ENCODE data around the gene MB.
A peak's percentile ranks its signal among the peaks of the same experiment; 100 is the strongest.

The MB gene

DNA sequence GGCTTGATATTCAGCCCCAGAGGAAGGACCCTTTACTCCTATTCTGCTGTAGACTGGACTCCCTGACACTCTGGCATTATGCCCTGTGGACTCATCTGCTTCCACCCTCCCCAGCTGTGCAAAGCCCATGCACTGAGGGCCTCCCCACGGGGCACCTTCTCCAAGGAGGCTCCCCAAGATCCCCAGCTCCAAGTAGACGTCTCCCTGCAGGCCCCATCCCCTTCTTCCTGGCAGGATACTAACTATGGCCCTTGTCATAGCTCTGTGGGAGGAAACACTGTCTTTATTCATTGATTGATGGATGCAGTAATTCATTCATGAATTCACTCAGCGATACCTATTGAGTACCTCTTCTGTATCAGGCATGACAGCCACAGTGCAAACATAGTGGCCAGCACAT, 15.8 kb upstream of the MB start:
- H3K4me3 ChIP-seq (replicated peaks; ENCODE audit: insufficient read depth, low read length) = no peak overlapping the region
- H3K27ac ChIP-seq (replicated peaks) = no peak overlapping the region
- H3K27me3 ChIP-seq (ENCODE audit: insufficient read depth, poor library complexity, severe bottlenecking) = peaks cover 7% of the 10 kb centered on the region
- TF ChIP-seq, protein P1, sequence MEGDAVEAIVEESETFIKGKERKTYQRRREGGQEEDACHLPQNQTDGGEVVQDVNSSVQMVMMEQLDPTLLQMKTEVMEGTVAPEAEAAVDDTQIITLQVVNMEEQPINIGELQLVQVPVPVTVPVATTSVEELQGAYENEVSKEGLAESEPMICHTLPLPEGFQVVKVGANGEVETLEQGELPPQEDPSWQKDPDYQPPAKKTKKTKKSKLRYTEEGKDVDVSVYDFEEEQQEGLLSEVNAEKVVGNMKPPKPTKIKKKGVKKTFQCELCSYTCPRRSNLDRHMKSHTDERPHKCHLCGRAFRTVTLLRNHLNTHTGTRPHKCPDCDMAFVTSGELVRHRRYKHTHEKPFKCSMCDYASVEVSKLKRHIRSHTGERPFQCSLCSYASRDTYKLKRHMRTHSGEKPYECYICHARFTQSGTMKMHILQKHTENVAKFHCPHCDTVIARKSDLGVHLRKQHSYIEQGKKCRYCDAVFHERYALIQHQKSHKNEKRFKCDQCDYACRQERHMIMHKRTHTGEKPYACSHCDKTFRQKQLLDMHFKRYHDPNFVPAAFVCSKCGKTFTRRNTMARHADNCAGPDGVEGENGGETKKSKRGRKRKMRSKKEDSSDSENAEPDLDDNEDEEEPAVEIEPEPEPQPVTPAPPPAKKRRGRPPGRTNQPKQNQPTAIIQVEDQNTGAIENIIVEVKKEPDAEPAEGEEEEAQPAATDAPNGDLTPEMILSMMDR (IDR thresholded peaks at IDR 0.05; ENCODE audit: insufficient read depth, low read length) = no peak
- TF ChIP-seq, protein P2, sequence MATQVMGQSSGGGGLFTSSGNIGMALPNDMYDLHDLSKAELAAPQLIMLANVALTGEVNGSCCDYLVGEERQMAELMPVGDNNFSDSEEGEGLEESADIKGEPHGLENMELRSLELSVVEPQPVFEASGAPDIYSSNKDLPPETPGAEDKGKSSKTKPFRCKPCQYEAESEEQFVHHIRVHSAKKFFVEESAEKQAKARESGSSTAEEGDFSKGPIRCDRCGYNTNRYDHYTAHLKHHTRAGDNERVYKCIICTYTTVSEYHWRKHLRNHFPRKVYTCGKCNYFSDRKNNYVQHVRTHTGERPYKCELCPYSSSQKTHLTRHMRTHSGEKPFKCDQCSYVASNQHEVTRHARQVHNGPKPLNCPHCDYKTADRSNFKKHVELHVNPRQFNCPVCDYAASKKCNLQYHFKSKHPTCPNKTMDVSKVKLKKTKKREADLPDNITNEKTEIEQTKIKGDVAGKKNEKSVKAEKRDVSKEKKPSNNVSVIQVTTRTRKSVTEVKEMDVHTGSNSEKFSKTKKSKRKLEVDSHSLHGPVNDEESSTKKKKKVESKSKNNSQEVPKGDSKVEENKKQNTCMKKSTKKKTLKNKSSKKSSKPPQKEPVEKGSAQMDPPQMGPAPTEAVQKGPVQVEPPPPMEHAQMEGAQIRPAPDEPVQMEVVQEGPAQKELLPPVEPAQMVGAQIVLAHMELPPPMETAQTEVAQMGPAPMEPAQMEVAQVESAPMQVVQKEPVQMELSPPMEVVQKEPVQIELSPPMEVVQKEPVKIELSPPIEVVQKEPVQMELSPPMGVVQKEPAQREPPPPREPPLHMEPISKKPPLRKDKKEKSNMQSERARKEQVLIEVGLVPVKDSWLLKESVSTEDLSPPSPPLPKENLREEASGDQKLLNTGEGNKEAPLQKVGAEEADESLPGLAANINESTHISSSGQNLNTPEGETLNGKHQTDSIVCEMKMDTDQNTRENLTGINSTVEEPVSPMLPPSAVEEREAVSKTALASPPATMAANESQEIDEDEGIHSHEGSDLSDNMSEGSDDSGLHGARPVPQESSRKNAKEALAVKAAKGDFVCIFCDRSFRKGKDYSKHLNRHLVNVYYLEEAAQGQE (IDR thresholded peaks at IDR 0.05; ENCODE audit: insufficient replicate concordance, low read depth) = no peak
- TF ChIP-seq GABPA (IDR thresholded peaks at IDR 0.05; ENCODE audit: low read depth) (no peak), SPI1 (IDR thresholded peaks at IDR 0.05; ENCODE audit: borderline replicate concordance, low read depth) (no peak), POLR2AphosphoS5 (IDR thresholded peaks at IDR 0.05; ENCODE audit: low read depth) (no peak)
- no peak for DNase-seq (ENCODE audit: low read depth in 1 of 2, low spot score in 1 of 2)

DNA sequence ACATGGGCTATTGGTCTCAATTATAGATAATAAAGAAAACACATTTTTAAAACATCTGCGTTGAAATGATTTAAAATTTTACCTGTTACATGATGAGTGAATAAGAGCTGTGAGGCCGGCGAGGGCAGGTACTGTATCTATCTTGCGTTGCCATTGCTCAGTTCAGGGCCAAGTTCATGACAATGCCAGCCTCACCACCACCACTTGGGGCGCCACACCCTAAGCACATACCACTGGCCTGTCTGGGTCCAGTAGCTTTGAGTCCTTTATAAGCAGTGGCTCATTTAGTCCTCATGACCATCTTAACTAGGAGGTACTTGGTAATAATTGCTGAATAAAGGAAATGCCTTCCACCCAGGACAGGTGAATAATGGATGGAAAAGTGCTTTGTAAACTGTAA, 14.5 kb upstream of the MB start:
- DNase-seq (ENCODE audit: low read depth in 1 of 2, low spot score in 1 of 2) = peak in 1 of 2 experiments; percentile 58
- Histone ChIP-seq H3K27me3 (ENCODE audit: insufficient read depth, poor library complexity, severe bottlenecking) (peaks cover 15% of the 10 kb centered on the region), H3K4me3 (replicated peaks; ENCODE audit: insufficient read depth, low read length) (no peak overlapping the region), H3K27ac (replicated peaks) (no peak overlapping the region)
- TF ChIP-seq GABPA (IDR thresholded peaks at IDR 0.05; ENCODE audit: low read depth) = no peak
- TF ChIP-seq, protein P2 (IDR thresholded peaks at IDR 0.05; ENCODE audit: insufficient replicate concordance, low read depth) = no peak
- TF ChIP-seq, protein P1 (IDR thresholded peaks at IDR 0.05; ENCODE audit: insufficient read depth, low read length) = peak; percentile 90

DNA sequence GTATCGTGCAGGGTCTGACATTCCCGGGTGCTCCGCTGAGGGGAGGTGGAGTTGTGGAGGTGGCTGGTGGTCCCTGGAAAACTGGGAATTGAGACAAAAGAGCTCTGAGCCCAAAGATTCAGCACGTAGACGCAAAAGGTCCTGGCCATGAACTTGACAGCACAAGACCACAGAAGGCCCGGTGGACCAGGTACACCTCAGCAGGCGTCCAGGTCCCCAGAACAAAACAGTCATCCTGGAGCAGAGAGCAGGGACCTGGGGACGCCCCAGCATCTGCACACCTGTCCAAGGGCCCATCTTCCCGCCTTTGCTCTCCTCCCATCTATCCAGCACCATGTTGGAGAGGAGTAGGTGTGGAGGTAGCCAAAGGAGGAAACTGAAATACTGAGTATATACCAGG, 13.8 kb upstream of the MB start:
- Histone ChIP-seq H3K27me3 (ENCODE audit: insufficient read depth, poor library complexity, severe bottlenecking) (peaks cover 15% of the 10 kb centered on the region), H3K27ac (replicated peaks) (no peak overlapping the region), H3K4me3 (replicated peaks; ENCODE audit: insufficient read depth, low read length) (no peak overlapping the region)
- TF ChIP-seq POLR2AphosphoS5 (IDR thresholded peaks at IDR 0.05; ENCODE audit: low read depth) (no peak), SPI1 (IDR thresholded peaks at IDR 0.05; ENCODE audit: borderline replicate concordance, low read depth) (no peak), GABPA (IDR thresholded peaks at IDR 0.05; ENCODE audit: low read depth) (no peak)
- TF ChIP-seq, protein P2 (IDR thresholded peaks at IDR 0.05; ENCODE audit: insufficient replicate concordance, low read depth) = no peak
- TF ChIP-seq, protein P1 (IDR thresholded peaks at IDR 0.05; ENCODE audit: insufficient read depth, low read length) = no peak
- no peak for DNase-seq (ENCODE audit: low read depth in 1 of 2, low spot score in 1 of 2)
